Astrocyte (in vitro differentiated cells and primary cell): Measurements from ENCODE around the gene ECHDC3.

Experiments used
- EZH2 ChIP-seq: IDR thresholded peaks from 2 replicates; pipeline ENCODE4 v1.6.1; 2012; ENCODE audit warnings: mild to moderate bottlenecking, low read length, inconsistent platforms; ENCODE audit not compliant: insufficient read depth
- TF ChIP-seq, protein P1 (sequence below): IDR thresholded peaks from 2 replicates; pipeline ENCODE4 v1.5.1; 2011; ENCODE audit warnings: low read depth, mild to moderate bottlenecking, inconsistent platforms, low read length, moderate library complexity; ENCODE audit not compliant: insufficient read depth

DNA sequence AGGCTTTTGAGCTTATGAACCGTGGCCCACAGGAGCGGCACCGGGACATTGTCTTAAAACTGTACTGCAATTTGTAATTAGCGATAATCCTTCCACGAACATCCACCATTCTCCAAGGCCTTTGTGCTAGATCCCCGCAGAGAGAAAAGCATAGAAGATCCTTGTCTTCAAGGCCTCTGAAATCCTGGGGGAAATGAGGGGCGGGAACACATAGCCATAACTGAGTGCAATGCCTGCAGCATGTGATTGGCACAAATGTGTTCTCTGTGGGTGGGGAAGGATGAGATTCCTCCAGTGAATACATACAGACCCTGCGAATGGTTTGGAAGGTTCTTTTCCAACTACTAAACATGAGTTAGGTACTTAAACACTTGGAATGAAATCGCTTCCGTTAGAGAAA is 55.1 kb downstream of the ECHDC3 start:
- TF ChIP-seq, protein P1, sequence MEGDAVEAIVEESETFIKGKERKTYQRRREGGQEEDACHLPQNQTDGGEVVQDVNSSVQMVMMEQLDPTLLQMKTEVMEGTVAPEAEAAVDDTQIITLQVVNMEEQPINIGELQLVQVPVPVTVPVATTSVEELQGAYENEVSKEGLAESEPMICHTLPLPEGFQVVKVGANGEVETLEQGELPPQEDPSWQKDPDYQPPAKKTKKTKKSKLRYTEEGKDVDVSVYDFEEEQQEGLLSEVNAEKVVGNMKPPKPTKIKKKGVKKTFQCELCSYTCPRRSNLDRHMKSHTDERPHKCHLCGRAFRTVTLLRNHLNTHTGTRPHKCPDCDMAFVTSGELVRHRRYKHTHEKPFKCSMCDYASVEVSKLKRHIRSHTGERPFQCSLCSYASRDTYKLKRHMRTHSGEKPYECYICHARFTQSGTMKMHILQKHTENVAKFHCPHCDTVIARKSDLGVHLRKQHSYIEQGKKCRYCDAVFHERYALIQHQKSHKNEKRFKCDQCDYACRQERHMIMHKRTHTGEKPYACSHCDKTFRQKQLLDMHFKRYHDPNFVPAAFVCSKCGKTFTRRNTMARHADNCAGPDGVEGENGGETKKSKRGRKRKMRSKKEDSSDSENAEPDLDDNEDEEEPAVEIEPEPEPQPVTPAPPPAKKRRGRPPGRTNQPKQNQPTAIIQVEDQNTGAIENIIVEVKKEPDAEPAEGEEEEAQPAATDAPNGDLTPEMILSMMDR, result no peak
- no peak for TF ChIP-seq EZH2
